Measurements from ENCODE around the gene ARHGAP22. TPM values are rescaled to one million over a fixed set of nuclear protein-coding genes. Genes with fewer than 3 reads are reported as not detected.

ARHGAP22 gene
- total RNA-seq, 1 experiment from 2014 or later, result 9.9 TPM

GRCh38 chr10:48460182-48460581 is 144.7 kb downstream of the ARHGAP22 start:
- no peaks in the 10 kb centered on the region for H3K4me1 ChIP-seq (ENCODE audit: control insufficient read depth in 1 of 2, insufficient read depth in 2 of 2, low read length in 2 of 2)
- ChIA-PET CTCF (no interaction called here), POLR2A (no interaction called here), RAD21 (ENCODE audit: low non-redundant PET in 1 of 2, low total read pairs in 2 of 2, uncharacterized antibody in 2 of 2, unreplicated experiment in 2 of 2) (no interaction called here)
- DNase-seq (ENCODE audit: low read depth, low spot score) (no peak), ATAC-seq (no peak)
- no peak overlapping the region for H3K4me3 ChIP-seq (replicated peaks in 1 of 2; ENCODE audit: low read depth in 1 of 2, low read length in 2 of 2)
- H3K9ac ChIP-seq (ENCODE audit: low read length), result no peak overlapping the region
- intact Hi-C loops (cut with micrococcal nuclease), result no loop called here
- BruUV-seq (replicated peaks), result no TSS peak
- TF ChIP-seq FOSL1 (IDR thresholded peaks at IDR 0.05; ENCODE audit: low read depth), result no peak
- TF ChIP-seq POLR2A (IDR thresholded peaks at IDR 0.05; ENCODE audit: borderline replicate concordance, extremely low read depth, insufficient read depth, insufficient read length), result no peak
- TF ChIP-seq EZH2 (IDR thresholded peaks at IDR 0.05), result no peak
- no peak overlapping the region for H3K27ac ChIP-seq (ENCODE audit: low read depth, low read length)
- H2AFZ ChIP-seq (ENCODE audit: low read depth, low read length, poor library complexity, severe bottlenecking), result no peak overlapping the region
- H3K79me2 ChIP-seq (ENCODE audit: insufficient read depth, low read length), result no peaks in the 10 kb centered on the region
- no peaks in the 10 kb centered on the region for H3K9me2 ChIP-seq (ENCODE audit: insufficient read depth)
- no peaks in the 10 kb centered on the region for H3K9me3 ChIP-seq (ENCODE audit: control insufficient read depth in 1 of 2, insufficient read depth in 1 of 2, low read depth in 1 of 2, low read length in 2 of 2)
- H3K36me3 ChIP-seq (ENCODE audit: control insufficient read depth in 1 of 2, insufficient read depth in 2 of 2, low read length in 2 of 2), result no peaks in the 10 kb centered on the region
- H3K27me3 ChIP-seq (ENCODE audit: insufficient read depth, low read length), result no peaks in the 10 kb centered on the region
- no peak overlapping the region for H3K4me2 ChIP-seq (ENCODE audit: low read length)
- no peaks in the 10 kb centered on the region for H4K20me1 ChIP-seq (ENCODE audit: insufficient read depth)

GRCh38 chr10:48459270-48460150 is 145.4 kb downstream of the ARHGAP22 start:
- DNase-seq (ENCODE audit: low read depth, low spot score) (no peak), ATAC-seq (peak; percentile 54)
- no peaks in the 10 kb centered on the region for H3K36me3 ChIP-seq (ENCODE audit: control insufficient read depth in 1 of 2, insufficient read depth in 2 of 2, low read length in 2 of 2)
- no peaks in the 10 kb centered on the region for H3K79me2 ChIP-seq (ENCODE audit: insufficient read depth, low read length)
- H3K9me3 ChIP-seq (ENCODE audit: control insufficient read depth in 1 of 2, insufficient read depth in 1 of 2, low read depth in 1 of 2, low read length in 2 of 2), result no peaks in the 10 kb centered on the region
- no peaks in the 10 kb centered on the region for H4K20me1 ChIP-seq (ENCODE audit: insufficient read depth)
- no peaks in the 10 kb centered on the region for H3K27me3 ChIP-seq (ENCODE audit: insufficient read depth, low read length)
- POLR2A ChIA-PET, result no interaction called here
- no peak overlapping the region for H3K4me2 ChIP-seq (ENCODE audit: low read length)
- intact Hi-C loops (cut with micrococcal nuclease), result no loop called here
- H2AFZ ChIP-seq (ENCODE audit: low read depth, low read length, poor library complexity, severe bottlenecking), result no peak overlapping the region
- H3K4me1 ChIP-seq (ENCODE audit: control insufficient read depth in 1 of 2, insufficient read depth in 2 of 2, low read length in 2 of 2), result no peaks in the 10 kb centered on the region
- CTCF ChIA-PET, result no interaction called here
- RAD21 ChIA-PET (ENCODE audit: low non-redundant PET in 1 of 2, low total read pairs in 2 of 2, uncharacterized antibody in 2 of 2, unreplicated experiment in 2 of 2), result no interaction called here
- no TSS peak for BruUV-seq (replicated peaks)
- no peak overlapping the region for H3K4me3 ChIP-seq (replicated peaks in 1 of 2; ENCODE audit: low read depth in 1 of 2, low read length in 2 of 2)
- H3K27ac ChIP-seq (ENCODE audit: low read depth, low read length), result no peak overlapping the region
- H3K9ac ChIP-seq (ENCODE audit: low read length), result no peak overlapping the region
- H3K9me2 ChIP-seq (ENCODE audit: insufficient read depth), result no peaks in the 10 kb centered on the region
- TF ChIP-seq SIN3A (IDR thresholded peaks at IDR 0.05; ENCODE audit: low read depth) (no peak), SRF (IDR thresholded peaks at IDR 0.05; ENCODE audit: low read depth) (no peak), CBX3 (IDR thresholded peaks at IDR 0.05; ENCODE audit: low read depth) (no peak), ZBTB33 (IDR thresholded peaks at IDR 0.05; ENCODE audit: extremely low read depth, insufficient replicate concordance, low read length) (no peak), POLR2AphosphoS5 (IDR thresholded peaks at IDR 0.05; ENCODE audit: low read depth, low read length) (no peak), ZNF274 (IDR thresholded peaks at IDR 0.05; ENCODE audit: low read depth, low read length) (no peak), EZH2phosphoT487 (IDR thresholded peaks at IDR 0.05; ENCODE audit: borderline replicate concordance) (no peak), REST (IDR thresholded peaks at IDR 0.05; ENCODE audit: low read depth) (no peak), YY1 (IDR thresholded peaks at IDR 0.05; ENCODE audit: extremely low read depth, insufficient replicate concordance, low read depth, low read length) (no peak), FOSL1 (IDR thresholded peaks at IDR 0.05; ENCODE audit: low read depth) (no peak), ELF1 (IDR thresholded peaks at IDR 0.05; ENCODE audit: borderline replicate concordance, low read depth) (no peak), SP1 (IDR thresholded peaks at IDR 0.05; ENCODE audit: low read depth) (no peak)

All from HCT116 (cell line).